Lower lobe of right lung (tissue), 2 donors: Measurements from ENCODE around the gene FBXW7. TPM values are rescaled to one million over a fixed set of nuclear protein-coding genes. Genes with fewer than 3 reads are reported as not detected.

Experiments
- ATAC-seq, 2 donors: fragments of 200-7000 bp; cut with Tn5 transposase; one replicate each; pipeline ENCODE4 v1.9.1; 2020 to 2022; ENCODE audit warnings: mild to moderate bottlenecking in 2 of 2, moderate library complexity in 2 of 2
- DNase-seq: peaks from one replicate; pipeline ENCODE4 v3.0.0-alpha.2; 2020
- H3K27ac ChIP-seq: fragments of 200-600 bp; one replicate; pipeline ENCODE4 v1.8.0; 2022
- H3K27me3 ChIP-seq: fragments of 200-600 bp; one replicate; pipeline ENCODE4 v1.8.0; 2022; ENCODE audit warnings: low read depth
- H3K36me3 ChIP-seq: fragments of 200-600 bp; one replicate; pipeline ENCODE4 v1.8.0; 2022; ENCODE audit warnings: mild to moderate bottlenecking
- H3K4me1 ChIP-seq: fragments of 200-600 bp; one replicate; pipeline ENCODE4 v1.8.0; 2022
- H3K4me3 ChIP-seq: fragments of 200-600 bp; one replicate; pipeline ENCODE4 v1.8.0; 2022; ENCODE audit warnings: mild to moderate bottlenecking
- H3K9me3 ChIP-seq: fragments of 200-600 bp; one replicate; pipeline ENCODE4 v1.8.0; 2022
- intact Hi-C: fragments of 100-400 bp; cut with DNase I; formaldehyde crosslinking; loops from one replicate; pipeline ENCODE4 v1.11.0; 2022
- total RNA-seq: library from RNA; stranded (reverse); fragmentation: NEBNext Ultra II Directional; extraction: Animal tissue kit (Norgen Biotek cat#: 25700); gene quantifications from one replicate; pipeline ENCODE4 v1.2.1, GENCODE V29; 2021
- TF ChIP-seq, protein P1 (sequence below): fragments of 200-600 bp; IDR thresholded peaks from one replicate; pipeline ENCODE4 v1.8.0; 2022; ENCODE audit warnings: antibody characterized with exemption, mild to moderate bottlenecking
- donor health status: DM: no; HTN: yes; CAD: no; lungs with severe emphysema.

FBXW7 gene
- total RNA-seq, 1 donor from 2014 or later = 39.6 TPM

DNA sequence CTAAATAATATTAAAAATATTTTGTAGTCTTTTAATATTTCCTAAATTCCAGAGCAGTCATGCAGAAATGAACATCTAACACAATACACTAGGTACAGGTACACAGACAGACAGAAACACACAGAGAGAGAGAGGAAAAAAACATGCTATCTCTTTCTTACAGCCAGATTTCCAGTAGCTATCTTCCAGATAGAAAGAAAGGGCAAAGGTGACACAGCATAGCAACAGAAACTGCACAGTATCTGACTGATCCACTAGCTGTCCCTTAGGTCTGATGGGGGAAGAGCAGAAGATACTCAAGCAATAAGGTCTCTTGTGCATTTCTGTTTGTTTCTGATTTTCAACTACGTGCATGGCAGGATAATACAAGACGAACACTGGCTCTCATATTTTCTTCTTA is 7.8 kb downstream of the FBXW7 start:
- Histone ChIP-seq H3K9me3 (no peaks in the 10 kb centered on the region), H3K27me3 (no peaks in the 10 kb centered on the region), H3K27ac (no peak overlapping the region), H3K4me3 (no peak overlapping the region), H3K4me1 (peaks cover 19% of the 10 kb centered on the region), H3K36me3 (peaks cover 7% of the 10 kb centered on the region)
- TF ChIP-seq, protein P1, sequence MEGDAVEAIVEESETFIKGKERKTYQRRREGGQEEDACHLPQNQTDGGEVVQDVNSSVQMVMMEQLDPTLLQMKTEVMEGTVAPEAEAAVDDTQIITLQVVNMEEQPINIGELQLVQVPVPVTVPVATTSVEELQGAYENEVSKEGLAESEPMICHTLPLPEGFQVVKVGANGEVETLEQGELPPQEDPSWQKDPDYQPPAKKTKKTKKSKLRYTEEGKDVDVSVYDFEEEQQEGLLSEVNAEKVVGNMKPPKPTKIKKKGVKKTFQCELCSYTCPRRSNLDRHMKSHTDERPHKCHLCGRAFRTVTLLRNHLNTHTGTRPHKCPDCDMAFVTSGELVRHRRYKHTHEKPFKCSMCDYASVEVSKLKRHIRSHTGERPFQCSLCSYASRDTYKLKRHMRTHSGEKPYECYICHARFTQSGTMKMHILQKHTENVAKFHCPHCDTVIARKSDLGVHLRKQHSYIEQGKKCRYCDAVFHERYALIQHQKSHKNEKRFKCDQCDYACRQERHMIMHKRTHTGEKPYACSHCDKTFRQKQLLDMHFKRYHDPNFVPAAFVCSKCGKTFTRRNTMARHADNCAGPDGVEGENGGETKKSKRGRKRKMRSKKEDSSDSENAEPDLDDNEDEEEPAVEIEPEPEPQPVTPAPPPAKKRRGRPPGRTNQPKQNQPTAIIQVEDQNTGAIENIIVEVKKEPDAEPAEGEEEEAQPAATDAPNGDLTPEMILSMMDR = no peak
- intact Hi-C loops = no loop called here
- ATAC-seq (no peak), DNase-seq (no peak)

DNA sequence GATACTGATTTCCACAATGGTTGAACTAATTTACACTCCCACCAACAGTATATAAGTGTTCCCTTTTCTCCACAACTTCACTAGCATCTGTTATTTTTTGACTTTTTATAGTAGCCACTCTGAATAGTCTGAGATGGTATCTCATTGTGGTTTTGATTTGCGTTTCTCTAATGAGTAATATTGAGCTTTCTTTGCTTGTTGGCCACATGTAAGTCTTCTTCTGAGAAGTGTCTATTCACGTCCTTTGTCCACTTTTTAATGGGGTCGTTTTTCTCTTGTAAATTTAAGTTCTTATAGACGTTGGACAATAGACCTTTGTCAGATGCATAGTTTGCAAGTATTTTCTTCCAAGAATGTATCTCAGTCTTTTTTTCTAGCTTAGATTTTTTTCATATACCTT is 10.0 kb downstream of the FBXW7 start:
- H3K9me3 ChIP-seq = no peaks in the 10 kb centered on the region
- peaks cover 7% of the 10 kb centered on the region for H3K36me3 ChIP-seq
- no peaks in the 10 kb centered on the region for H3K27me3 ChIP-seq
- ATAC-seq = no peak
- no peak overlapping the region for H3K27ac ChIP-seq
- intact Hi-C loops = no loop called here
- H3K4me1 ChIP-seq = peaks cover 8% of the 10 kb centered on the region
- no peak for DNase-seq
- TF ChIP-seq, protein P1 = no peak
- H3K4me3 ChIP-seq = no peak overlapping the region

DNA sequence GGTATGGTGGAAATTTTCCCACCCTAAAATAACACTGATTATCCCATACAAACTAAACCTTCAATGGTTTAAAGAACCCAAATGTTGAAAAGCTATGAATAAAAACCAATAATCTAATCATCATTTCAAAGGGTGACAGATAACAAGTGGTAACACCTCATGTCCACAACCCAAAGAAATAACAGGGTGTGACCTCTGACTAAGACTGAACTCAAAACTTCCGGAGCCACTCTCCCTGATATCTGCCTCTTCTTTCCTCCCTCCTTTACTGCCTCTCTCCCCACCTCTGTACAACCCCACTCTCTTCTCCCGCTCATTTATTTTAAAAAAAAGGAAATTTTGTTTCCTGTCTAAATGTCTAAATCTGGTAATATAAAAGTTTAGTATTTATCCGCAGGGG is 11.5 kb downstream of the FBXW7 start:
- H3K4me1 ChIP-seq = peaks cover 8% of the 10 kb centered on the region
- intact Hi-C loops = no loop called here
- no peaks in the 10 kb centered on the region for H3K9me3 ChIP-seq
- H3K27ac ChIP-seq = no peak overlapping the region
- H3K27me3 ChIP-seq = no peaks in the 10 kb centered on the region
- ATAC-seq (no peak), DNase-seq (no peak)
- TF ChIP-seq, protein P1 = no peak
- no peak overlapping the region for H3K4me3 ChIP-seq
- peaks cover 7% of the 10 kb centered on the region for H3K36me3 ChIP-seq

DNA sequence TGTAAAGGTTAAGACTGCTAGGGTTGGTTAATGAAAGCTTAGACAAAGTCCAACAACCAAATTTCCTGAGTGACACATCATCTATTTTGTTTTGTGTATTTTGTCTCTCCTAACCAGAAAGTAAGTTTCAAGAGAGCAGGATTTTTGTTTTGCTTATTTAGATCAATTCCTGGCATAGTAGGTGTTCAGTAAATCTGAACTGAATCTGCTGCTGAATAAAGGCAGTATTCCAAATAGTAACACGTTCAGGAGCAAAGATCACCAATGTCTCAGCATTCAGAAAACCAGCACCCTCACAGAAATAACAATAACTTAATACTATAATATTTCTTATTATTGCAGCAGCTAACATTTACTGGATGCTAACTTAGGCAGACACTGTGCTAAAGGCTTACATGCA is 12.2 kb downstream of the FBXW7 start:
- TF ChIP-seq, protein P1 = no peak
- Histone ChIP-seq H3K36me3 (peaks cover 7% of the 10 kb centered on the region), H3K27ac (no peak overlapping the region), H3K9me3 (no peaks in the 10 kb centered on the region), H3K27me3 (no peaks in the 10 kb centered on the region), H3K4me1 (peaks cover 8% of the 10 kb centered on the region), H3K4me3 (no peak overlapping the region)
- no peak for ATAC-seq
- intact Hi-C loops = no loop called here
- no peak for DNase-seq

DNA sequence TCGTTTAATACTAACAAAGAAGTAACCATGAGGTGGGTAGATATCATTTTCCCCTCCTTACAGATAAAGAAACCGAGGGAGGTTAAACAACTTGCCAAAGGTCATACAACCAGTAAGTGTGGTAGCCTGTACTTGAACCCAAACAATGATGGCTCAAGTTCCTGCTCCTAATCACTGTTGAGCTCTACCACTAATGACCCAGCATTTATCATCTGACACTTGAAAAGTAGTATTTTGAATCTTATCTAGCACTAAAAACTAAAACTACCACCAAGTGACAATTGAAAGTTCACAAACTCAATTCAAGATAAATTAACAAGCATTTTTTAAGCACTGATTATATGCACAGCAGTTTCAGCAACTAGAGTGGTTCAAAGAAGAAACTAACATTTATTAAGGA is 13.1 kb downstream of the FBXW7 start:
- intact Hi-C loops = no loop called here
- ATAC-seq = no peak
- Histone ChIP-seq H3K27me3 (no peaks in the 10 kb centered on the region), H3K4me1 (peaks cover 8% of the 10 kb centered on the region), H3K36me3 (no peaks in the 10 kb centered on the region), H3K27ac (no peak overlapping the region), H3K9me3 (no peaks in the 10 kb centered on the region), H3K4me3 (no peak overlapping the region)
- no peak for DNase-seq
- TF ChIP-seq, protein P1 = no peak

DNA sequence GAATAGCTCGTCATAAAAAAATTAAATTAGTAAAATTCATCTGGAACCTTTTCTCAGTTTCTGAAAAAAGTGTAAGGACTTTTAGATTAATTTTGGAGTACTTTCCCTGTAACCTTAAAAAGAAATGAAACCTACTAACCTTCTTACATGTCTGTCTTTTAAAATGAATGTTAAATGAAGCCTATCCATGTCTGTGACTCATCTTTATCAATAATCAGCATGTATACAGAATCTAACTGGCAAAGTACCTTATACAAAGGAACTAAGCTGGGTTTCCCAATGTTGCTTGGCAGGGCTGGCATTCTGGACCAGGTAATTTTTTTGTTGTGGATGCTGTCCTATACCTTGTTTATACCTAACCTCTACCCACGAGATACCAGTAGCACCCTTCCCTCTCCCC is 13.6 kb downstream of the FBXW7 start:
- H3K4me3 ChIP-seq = no peak overlapping the region
- TF ChIP-seq, protein P1 = no peak
- no peak for DNase-seq
- intact Hi-C loops = no loop called here
- ATAC-seq = no peak
- no peaks in the 10 kb centered on the region for H3K36me3 ChIP-seq
- no peaks in the 10 kb centered on the region for H3K9me3 ChIP-seq
- no peak overlapping the region for H3K27ac ChIP-seq
- H3K4me1 ChIP-seq = peaks cover 8% of the 10 kb centered on the region
- no peaks in the 10 kb centered on the region for H3K27me3 ChIP-seq
